ENCODE data around the gene RXRA.
A peak's percentile ranks its signal among the peaks of the same experiment; 100 is the strongest.

The RXRA gene

DNA sequence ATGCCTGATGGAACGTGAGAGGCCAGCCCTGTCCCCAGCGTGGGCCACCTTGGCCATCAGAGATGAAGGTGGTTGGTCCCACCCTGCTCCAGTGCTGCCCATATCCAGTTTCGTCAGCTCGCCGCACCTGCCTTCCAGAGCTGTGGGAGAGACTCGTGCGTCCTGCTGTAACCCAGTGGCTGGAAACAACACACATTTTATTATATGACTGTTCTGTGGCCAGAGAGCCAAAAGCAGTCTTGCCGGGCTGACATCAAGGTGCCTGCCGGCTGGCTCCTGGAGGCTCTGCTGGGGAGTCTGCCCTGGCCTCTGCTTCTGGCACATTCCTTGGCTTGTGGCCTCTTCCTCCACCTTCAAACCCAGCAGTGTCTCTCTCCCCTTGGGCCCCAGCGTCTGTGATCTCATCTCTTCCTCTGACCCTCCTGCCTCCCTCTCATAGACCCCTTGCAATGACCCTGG lies 94.7 kb downstream of the RXRA start:
- no peak for DNase-seq

DNA sequence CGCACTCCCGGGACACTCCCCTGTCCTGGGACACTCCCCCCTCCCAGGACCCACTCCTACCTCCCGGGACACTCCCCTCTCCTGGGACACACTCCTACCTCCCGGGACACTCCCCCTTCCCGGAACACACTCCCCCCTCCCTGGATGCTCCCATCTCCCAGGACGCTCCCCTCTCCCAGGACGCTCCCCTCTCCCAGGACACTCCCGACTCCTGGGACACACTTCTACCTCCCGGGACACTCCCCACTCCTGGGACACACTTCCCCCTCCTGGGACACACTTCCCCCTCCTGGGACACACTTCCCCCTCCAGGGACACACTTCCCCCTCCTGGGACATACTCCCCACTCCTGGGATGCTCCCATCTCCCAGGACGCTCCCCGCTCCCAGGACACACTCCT lies 95.6 kb downstream of the RXRA start:
- no peak for DNase-seq

DNA sequence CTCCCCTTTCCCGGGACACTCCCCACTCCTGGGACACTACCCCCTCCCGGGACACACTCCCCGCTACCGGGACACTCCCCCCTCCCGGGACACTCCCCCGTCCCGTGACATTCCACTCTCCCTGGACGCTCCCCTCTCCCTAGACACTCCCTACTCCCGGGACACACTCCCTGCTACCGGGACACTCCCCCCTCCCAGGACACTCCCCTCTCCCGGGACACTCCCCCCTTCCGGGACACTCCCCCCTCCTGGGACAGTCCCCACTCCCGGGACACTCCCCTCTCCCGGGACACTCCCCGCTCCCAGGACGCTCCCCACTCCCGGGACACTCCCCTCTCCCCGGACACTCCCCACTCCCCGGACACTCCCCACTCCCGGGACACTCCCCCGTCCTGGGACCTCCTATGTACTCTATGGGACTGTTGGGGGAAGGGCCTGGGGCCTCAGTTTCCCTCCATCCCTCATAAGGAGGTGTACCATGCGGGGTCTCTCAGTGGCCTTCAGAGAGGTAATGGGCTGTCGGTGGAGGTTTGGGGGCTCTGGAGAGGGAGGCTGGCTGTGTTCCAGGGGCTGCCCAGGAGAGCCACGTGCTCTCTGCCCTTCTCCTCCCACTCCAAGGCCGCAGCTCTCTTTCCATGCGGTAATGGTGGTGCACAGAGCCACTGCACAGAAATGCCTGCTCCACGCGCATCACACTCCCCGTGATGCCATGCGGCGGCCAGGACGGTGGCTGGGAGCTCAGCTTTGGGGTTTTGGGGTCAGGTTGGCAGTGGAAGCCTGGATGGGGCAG lies 96.2 kb downstream of the RXRA start:
- DNase-seq = no peak

DNA sequence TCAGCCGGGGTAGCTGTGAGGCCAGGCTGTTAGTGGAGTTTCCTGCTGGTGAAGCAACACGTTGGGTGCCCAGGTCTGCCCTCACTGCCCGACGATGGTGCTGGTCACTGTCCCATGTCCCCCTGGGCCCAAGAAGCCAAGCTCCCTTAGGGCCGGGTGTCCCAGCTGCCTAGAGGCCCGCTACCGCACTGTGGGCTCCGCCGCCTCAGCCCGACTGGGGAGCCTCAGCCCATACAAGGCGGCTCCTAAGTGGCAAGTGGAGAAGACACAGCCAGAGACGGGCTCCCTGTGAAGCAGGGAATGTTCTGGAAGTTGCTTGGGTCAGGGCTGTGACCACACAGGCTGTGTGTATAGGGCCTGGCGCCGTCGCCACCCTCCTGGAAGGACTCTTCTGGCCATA lies 96.9 kb downstream of the RXRA start:
- no peak for DNase-seq

DNA sequence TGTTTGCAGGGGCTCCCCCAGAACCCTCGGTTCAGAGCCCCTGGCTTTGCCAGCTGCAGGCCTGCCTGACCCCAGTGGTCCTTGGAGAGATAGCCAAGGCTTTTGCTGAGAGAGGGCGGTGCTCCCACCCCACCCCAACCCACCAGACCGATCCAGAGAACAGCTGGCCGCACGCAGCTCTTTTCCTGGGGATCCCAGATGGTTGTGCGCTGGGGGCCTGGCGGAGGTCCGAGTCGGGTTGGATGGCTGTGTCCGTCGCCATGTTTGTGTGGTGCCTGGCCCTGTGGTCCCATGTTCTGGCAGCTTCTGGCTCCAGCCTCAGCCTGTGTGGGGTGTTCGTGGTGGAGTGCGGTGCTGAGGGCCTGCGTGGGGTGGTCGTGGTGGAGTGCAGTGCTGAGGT lies 97.5 kb downstream of the RXRA start:
- no peak for DNase-seq

DNA sequence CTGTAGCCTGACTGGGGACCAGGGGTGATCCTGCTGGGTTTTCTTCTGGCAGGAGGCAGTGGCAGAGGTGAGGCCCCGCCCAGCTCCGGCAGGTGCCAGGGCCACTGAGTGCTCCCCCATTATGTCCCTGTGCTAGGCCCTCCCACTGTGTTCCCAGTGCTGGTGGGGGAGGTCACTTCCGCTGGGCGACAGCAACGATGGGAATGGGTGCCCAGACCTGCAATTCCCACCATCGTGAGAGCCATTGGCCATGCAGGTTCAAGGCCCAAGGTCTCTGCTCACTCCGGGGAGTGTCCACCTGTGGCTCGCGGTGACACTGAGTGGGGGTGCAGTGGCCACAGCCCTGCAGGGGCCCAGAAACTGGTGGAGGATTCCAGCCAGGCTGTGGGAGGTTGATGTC lies 98.6 kb downstream of the RXRA start:
- no peak for DNase-seq

DNA sequence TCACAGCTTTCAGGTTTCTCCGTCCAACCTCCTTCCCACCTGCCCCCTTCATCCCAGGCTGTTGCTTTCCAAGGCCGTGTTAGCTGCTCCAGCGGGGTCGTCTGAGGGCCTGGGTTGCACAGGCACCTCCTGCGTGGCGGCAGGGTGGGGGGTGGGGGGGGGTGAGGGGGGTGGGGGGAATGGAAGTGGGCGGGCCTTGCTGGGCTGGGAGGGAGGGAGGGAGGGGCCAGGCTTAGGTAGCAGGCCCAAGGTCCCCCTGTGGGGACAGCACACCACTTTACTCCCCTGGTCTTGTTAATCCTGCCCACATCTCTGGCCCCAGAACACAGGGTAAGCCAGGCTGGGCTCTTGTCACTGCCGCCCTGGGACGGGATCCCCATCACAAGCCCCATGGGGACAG lies 99.1 kb downstream of the RXRA start:
- DNase-seq = no peak

DNA sequence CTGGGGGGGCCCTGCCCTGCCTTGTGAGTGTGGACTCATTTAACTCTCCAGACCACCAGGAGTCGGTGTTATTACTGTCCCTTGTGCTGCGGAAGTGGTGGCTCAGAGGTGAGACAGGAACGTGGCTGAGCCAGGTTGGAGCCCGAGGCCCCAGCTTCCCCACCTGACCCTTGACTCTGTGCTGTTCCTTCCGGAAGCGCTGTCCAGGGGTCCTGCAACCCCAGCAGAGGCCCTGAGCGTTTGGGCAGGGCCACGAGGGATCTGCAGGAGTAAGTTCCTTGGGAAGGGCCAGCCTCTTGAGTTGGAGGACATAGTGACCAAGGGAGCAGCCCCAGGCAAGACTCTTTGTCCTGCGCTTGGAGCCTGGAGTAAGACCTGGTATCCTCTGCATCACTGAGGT lies 99.6 kb downstream of the RXRA start:
- no peak for DNase-seq

DNA sequence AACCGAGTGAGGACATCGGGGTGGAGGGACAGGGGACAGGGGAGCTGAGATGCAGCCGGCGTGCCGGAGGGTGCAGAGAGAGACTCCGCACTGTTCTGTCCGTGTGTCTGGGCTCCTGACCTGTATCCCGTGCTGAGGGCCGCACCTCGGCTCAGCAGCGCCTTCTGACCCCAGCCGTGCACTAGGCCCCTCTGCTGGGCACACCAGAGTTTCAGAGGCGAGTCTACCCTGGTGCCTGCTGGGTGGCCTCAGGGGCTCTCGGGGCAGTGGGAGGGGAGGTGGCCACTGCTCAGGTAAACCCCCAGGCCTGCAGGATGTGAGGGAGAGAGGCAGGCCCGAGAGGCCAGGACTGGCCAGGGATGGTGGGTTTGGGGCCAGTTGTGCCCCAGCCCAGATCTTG lies 100.2 kb downstream of the RXRA start:
- DNase-seq = no peak

DNA sequence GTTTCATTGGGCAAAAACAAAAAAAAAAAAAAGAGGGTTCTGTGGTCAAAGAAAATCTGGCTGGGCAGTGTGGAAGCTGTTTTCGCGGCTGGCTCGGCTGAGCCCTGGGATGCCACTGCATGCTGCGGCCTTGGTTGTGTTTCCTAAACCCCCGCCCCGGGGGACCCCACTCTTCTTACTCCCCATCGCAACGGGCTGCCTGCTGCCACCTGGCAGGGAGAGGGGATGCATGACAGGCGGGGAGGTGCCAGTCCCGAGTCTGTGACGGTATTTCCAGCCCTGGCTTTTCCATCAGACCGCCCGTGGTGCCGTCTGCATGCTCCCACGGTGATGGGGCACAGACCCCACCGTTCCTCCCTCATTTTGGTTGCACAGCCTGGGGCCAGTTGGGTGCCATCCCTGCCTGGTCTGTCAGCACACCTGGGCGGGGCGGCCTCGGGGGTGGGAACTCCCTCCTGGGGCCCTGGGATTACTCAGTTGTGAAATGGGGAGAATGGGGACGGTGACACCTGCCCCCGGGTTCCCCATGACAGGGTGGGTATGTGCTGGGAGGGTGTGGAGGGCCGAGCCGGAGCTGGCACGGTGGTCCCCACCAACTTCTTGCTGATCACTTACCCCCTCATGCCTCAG lies 101.0 kb downstream of the RXRA start:
- no peak for DNase-seq

DNA sequence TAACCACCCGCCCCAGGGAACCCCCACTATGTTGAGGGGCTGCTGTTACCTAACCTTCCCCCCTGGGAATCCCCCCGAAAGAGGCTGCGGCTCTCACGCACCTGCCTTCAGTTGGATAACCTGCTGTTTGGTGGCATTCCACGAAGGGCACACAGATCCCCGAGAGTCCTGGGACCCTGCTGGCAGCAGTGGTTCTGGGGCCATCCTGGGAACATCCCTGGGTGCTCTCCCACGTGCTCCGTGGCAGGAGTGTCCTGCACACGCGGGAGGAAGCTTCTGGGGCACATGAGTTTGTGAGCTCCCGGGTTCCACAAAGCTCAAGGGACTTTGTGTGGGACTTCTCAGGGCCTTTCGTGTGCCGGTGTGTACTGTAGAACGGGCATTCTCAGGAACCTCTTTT lies 102.3 kb downstream of the RXRA start:
- no peak for DNase-seq

DNA sequence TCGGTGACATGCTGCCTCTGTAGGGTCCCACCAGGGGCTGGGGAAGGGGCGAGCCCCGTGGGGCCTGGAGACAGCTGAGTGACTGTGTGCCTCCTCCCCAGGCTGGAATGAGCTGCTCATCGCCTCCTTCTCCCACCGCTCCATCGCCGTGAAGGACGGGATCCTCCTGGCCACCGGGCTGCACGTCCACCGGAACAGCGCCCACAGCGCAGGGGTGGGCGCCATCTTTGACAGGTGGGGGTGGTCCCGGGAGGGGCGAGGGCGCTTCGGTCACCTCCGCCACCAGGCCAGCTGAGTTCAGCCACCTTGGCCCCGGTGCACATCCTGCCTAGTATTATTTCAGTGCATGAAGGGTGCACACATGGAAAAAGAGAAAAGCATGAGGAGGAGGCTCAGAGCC lies 102.8 kb downstream of the RXRA start:
- DNase-seq = no peak

GRCh38 chr9:134429481-134429880 lies 103.2 kb downstream of the RXRA start:
- no peak for DNase-seq

DNA sequence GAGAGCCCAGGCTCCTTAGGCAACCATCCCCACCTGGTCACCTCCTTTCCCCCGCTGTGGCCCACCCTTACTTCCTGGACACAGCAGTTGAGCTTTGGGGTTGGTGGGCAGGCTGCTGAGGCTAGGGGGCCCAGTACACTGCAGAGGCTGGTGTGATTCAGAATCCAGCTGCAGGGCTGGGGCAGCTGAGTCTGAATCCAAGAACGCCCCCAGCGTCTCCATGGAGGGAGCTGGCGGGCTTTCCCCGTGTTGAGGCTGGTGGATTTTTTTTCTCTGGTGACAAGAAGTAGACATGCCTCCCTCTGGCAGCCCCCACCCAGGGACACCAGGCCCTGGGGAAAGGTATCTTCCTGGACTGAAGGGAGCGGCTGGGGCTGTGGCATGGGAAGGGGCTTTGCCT lies 104.8 kb downstream of the RXRA start:
- DNase-seq = no peak

- no peak for DNase-seq
Observed at GRCh38 chr9:134431626-134432025, 105.4 kb downstream of the RXRA start.

DNA sequence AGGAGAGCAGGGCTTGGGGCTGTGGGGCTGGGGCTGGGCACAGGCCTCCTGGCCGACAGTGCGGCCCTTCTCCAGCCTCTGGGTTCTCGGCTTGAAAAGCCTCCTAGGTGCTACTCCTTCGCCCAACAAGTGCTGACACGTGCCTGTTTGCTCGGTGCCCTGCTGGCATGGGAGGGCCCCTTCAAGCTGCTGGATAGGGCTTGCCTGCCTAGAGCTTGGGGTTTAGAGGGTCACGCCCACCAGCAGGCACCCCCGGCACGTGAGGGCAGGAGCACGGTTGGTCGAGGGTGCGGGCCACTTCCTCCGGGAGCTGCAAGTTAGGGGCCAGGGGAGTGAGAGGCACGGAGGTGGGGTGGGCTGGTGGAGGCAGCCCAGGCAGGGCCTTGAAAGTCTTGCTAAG lies 106.2 kb downstream of the RXRA start:
- DNase-seq = no peak

DNA sequence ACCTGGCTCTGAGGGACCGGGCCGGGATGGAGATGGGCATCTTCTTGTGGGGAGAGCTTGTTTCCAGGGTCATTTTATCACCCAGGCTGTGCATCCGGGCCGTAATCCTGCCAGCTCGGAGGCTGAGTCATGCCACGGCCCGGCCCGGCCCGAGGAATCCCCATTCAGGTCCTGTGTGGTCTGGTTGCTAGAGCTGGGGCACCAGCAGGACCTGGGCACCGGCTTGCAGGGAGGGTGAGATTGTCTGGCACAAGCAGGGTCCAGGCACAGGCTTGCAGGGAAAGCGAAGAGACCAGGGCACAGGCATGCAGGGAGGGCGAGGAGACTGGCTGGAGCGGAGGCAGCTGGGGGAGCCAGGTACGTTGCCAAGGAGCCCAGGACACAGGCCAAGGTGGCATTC lies 106.8 kb downstream of the RXRA start:
- DNase-seq = no peak

- DNase-seq = no peak
Observed at GRCh38 chr9:134433909-134434882, 107.9 kb downstream of the RXRA start.

GRCh38 chr9:134434894-134435506 lies 108.7 kb downstream of the RXRA start:
- DNase-seq = peak; percentile 98

DNA sequence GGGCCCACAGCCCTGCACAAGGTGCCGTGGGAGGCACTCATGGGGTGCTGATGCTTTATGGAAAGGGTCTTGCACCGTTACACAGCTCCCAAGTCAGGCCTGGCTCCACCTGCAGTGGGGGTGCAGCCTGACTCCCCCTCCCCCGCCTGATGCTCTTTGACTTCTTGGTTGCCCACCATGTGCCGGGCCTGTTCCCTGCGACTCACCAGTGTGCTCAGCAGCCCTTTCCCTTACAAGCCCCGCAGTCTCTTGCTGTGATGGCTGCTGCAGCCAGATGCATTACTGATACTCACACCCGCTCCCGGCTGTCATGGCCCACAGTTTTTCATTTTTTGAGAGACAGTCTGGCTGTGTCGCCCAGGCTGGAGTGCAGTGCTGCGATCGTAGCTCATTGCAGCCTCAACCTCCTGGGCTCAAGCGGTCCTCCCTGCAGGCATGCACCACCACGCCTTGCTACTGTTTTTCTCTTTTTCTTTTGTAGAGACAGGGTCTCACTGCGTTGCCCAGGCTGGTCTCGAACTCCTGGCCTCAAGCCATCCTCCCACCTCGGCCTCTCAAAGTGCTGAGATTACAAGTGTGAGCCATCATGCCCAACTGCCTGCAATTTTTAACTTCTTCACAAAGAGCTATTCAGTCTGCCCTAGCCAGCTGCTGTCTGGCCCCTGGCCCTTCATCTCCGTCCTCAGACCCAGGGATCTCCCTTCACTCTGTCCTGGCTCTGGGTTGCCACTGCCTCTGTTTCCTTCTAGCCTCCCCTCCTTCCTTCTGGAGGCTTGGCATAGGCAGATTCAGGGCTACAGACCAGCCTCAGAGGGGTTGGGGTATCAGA lies 109.5 kb downstream of the RXRA start:
- DNase-seq = no peak

- DNase-seq = no peak
Observed at GRCh38 chr9:134436379-134436762, 110.1 kb downstream of the RXRA start.

DNA sequence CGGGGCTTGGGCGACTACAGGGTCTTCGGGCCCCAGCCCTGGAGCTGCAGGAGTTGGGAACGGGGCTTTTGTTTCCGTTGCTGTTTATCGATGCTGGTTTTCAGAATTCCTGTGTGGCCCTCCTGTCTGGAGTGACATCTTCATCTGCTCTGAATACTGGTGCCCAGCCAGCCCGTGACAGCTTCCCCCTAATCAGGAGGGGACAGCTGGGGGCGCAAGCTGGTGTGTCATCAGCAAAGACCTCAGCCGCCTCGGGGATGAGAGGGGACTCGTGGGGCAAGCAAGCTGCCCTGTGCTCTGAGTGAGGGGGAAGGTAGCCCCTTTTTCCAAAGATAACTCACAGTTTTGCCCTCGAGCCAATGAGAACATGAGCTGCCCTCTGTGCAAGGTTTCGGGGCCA lies 110.7 kb downstream of the RXRA start:
- DNase-seq = no peak
